ENCODE measurements around the gene SESTD1.
"Not testable (repeated sequence)": the region's sequence is repeated elsewhere in the genome, so short reads cannot be mapped to it uniquely, and the experiment has no call there.

The SESTD1 gene

GRCh38 chr2:179265082-179265510, 464 bp upstream of the SESTD1 start:
- peak; percentile 58 for DNase-seq

- DNase-seq: peak; percentile 61
These were observed 925 bp downstream of the SESTD1 start for GRCh38 chr2:179263446-179264367.

DNA sequence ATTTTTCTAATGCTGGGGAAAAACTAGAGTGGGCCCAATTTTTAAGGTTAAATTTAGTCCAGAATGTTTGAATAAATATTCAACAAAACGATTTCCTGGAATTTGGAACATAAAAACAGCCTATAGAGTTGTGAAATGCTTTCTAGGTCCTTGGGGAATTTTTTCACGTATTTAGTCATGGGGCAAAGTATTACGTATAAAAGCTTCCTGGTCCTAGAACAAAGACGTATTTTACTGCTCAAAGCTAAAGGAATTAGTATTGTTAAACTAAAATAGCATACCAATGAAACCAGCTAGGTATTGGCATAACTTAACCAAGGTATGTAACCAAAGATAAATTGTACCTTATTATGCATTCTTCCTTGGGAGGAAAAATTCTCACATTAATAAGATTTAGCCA, 1.6 kb downstream of the SESTD1 start:
- peak; percentile 69 for DNase-seq

DNA sequence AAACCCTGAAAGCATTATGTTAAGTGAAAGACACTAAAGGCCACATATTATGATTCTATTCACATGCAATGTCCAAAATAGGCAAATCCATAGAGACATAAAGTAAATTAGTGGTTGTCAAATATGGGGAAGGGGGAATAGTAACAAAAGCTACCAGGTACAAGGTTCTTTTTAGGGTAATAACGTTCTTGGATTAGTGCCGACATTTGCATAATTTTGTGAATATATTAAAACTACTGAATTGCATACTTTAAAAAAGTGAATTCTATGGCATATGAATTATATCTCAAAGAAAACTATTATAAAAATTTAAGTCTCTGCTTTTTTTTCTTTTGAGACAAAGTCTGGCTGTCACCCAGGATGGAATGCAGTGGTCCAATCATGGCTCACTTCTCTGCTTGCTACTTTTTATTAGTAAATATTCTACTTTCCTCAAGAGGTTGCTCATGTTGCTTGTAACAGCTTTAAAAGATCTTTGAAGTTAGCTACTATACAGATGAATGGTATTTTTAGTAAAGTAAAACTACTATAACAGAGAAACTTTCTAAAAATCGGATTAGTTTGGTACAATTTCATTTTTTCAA, 2.5 kb downstream of the SESTD1 start:
- DNase-seq: peak; percentile 36

- no peak for DNase-seq
These were observed 3.3 kb downstream of the SESTD1 start for GRCh38 chr2:179261151-179261825.

DNA sequence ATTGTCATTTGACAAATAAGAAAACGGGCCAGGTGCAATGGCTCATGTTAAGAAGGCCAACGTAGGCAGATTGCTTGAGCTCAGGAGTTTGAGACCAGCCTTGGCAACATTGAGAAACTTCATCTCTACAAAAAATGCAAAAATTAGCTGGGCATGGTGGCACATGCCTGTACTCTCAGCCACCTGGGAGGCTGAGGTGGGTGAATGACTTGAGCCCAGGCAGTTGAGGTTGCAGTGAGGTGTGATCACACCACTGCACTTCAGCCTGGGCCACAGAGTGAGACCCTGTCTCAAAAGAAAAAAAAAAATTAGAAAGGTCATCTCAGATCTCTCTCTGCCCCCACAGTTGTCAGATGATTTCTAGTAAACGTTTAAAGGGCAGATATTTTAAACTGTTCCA, 4.4 kb downstream of the SESTD1 start:
- no peak for DNase-seq

- DNase-seq: no peak
These were observed 9.5 kb downstream of the SESTD1 start for GRCh38 chr2:179255129-179255528.

- DNase-seq: no peak
These were observed 11.4 kb downstream of the SESTD1 start for GRCh38 chr2:179253226-179253625.

DNA sequence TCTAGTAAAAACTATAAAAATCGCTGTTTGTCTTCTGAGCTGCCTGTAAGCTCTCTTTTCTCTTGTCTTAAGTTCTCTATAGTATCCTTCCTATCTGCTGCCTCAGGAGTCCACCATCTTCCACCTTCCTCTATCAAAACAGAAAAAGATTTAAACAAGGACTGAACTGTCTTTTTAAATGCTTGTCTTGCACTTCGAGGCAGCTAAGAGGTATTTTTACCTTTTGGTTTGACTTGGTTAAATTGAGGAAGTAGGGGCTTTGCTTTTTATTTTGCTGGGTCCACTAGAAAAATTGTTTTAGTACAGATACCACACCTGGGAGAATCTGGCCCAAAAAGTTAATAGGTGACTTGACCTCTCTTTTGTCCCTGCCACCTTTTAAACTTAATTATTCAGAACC, 12.2 kb downstream of the SESTD1 start:
- no peak for DNase-seq

DNA sequence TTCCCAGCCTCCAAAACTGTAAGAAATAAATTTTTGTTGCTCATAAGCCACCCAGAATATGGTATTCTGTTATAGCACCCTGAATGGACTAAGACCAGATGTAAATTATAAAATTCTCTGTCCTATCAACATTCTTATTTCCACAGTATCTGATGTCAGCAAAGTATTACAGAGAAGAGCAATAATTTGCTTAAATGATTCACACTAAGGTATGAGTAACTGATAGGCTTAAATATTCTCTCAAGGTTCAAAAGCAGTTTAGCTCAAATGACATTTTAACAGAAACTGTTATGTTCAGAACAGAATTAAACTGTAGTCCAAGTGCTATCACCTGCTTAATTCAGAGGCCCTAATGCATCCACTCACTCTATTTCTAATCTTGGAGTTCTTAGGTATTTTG, 12.8 kb downstream of the SESTD1 start:
- no peak for DNase-seq

- DNase-seq: no peak
These were observed 13.7 kb downstream of the SESTD1 start for GRCh38 chr2:179250848-179251504.

GRCh38 chr2:179250095-179250494, 14.5 kb downstream of the SESTD1 start:
- DNase-seq: peak; percentile 5

DNA sequence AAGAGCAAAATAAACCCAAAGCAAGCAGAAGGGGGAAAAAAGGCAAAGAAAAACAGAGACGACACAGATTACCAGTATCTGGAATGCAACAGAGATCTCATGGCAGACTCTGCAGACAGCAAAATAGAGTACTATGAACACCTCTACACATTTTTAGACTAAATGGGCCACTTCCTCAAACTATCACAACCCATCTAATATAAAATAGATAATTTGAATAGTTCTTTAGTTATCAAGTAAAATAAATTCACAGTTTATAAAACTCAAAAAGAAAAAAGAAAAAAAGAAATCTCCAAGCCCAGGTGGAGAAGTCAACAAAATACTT, 16.6 kb downstream of the SESTD1 start:
- DNase-seq: no peak

GRCh38 chr2:179247318-179248023, 17.2 kb downstream of the SESTD1 start:
- DNase-seq: no peak

DNA sequence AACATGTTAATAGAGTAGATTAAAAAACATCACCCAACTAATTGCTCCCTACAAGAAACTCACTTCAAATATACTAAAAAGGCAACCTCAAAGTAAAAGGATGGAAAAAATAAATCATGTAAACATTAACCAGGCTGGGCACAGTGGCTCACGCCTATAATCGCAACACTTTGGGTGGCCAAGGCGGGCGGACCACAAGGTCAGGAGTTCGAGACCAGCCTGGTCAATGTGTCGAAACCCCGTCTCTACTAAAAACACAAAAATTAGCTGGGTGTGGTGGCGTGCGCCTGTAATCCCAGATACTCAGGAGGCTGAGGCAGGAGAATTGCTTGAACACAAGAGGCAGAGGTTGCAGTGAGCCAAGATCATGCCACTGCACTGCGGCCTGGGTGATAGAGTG, 18.8 kb downstream of the SESTD1 start:
- DNase-seq: not testable (repeated sequence)

DNA sequence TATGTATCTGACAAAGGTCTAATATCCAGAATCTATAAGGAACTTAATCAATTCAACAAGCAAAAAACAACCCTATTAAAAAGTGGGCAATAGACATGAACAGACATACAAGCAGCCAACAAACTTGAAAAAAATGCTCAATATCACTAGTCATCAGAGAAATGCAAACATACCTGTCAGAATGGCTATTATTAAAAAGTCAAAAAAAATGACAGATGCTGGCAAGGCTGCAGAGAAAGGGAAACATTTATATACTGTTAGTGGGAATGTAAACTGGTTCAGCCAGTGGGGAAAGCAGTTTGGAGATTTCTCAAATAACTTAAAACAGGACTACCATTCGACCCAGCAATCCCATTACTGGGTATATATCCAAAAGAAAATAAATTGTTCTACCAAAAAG, 21.6 kb downstream of the SESTD1 start:
- no peak for DNase-seq

DNA sequence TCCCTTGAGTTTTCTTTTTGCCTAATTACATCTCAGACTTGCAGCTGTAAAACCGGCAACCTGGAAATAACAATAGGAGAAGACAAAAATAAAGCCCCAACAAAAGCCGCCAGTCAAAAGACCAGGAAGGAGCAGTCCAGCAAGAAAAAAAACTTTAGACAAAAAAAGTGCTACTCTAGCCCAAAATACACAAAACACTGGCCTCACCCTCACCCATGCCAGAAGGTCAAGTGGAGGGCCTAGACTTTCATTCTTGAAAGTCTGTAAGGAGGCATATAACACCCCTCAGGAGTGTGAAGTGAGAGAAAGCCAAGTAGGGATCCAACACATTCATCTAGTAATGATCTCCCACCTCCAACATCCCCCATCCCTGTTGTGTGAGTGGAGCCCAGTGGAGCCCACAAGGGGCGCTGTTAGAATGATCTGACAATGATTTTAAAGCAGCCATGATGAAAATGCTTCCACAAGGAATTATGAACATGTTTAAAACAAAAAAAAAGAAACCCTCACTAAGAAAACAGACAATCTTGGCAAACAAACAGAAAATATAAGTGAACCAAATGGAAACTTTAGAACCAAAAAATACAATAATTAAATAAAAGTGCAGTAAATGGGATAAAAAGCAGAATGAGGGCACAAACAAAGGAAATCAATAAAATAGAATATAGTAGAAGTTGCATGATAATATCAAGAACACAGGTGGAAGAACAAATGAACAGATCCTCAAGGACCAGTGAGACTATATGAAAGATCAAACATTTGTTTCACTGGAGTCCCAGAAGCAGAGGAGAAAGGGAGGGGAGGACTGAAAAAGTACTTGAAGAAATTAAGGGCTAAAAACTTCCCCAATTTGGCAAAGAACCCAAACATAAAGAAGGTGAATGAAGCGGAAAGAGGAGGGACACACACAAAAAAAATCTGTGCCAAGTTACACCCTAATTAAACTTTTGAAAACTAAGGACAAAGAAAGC, 23.9 kb downstream of the SESTD1 start:
- DNase-seq: no peak

GRCh38 chr2:179239838-179240237, 24.8 kb downstream of the SESTD1 start:
- no peak for DNase-seq

DNA sequence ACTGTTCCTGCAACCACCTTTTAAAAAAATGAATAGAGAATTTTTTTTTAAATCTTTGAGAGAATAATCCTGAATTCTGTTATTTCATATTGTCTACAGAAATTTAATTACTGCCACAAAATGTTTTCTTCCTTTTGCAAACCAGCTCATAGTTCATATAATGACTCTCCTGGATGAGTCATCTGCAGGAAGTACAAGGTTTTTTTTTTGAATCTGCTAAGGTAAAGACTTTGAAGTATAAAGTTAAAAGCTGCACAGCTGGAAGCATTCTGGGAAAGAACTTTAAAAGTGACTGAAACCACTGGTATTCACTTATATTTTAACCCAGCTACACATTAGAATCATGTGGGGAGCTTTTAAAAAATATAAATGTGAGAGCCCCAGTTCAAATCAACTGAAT, 25.4 kb downstream of the SESTD1 start:
- DNase-seq: no peak

GRCh38 chr2:179238027-179238426, 26.6 kb downstream of the SESTD1 start:
- no peak for DNase-seq
